ENCODE results near the gene CARD11.

GRCh38 chr7:2984091-2984490, 59.6 kb downstream of the CARD11 start:
- TF ChIP-seq, protein P1, sequence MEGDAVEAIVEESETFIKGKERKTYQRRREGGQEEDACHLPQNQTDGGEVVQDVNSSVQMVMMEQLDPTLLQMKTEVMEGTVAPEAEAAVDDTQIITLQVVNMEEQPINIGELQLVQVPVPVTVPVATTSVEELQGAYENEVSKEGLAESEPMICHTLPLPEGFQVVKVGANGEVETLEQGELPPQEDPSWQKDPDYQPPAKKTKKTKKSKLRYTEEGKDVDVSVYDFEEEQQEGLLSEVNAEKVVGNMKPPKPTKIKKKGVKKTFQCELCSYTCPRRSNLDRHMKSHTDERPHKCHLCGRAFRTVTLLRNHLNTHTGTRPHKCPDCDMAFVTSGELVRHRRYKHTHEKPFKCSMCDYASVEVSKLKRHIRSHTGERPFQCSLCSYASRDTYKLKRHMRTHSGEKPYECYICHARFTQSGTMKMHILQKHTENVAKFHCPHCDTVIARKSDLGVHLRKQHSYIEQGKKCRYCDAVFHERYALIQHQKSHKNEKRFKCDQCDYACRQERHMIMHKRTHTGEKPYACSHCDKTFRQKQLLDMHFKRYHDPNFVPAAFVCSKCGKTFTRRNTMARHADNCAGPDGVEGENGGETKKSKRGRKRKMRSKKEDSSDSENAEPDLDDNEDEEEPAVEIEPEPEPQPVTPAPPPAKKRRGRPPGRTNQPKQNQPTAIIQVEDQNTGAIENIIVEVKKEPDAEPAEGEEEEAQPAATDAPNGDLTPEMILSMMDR (IDR thresholded peaks at IDR 0.05 in 8 of 11, conservative IDR thresholded peaks at IDR 0.05 in 3 of 11) = no peak
- TF ChIP-seq POLR2AphosphoS5 (IDR thresholded peaks at IDR 0.05) (no peak), POLR2A (IDR thresholded peaks at IDR 0.05) (no peak)

All from spleen (tissue), 7 donors.